ENCODE measurements around the gene EFCAB12.
"Not testable (repeated sequence)": the region's sequence is repeated elsewhere in the genome, so short reads cannot be mapped to it uniquely, and the experiment has no call there.

EFCAB12 gene

GRCh38 chr3:129386984-129387383 lies 41.5 kb downstream of the EFCAB12 start:
- H3K4me3 Mint-ChIP-seq: no peak overlapping the region
- ATAC-seq (replicated peaks) (no peak), DNase-seq (no peak)
- peaks cover 4 to 18% of the 10 kb centered on the region in 2 donors for H3K4me1 Mint-ChIP-seq
- H3K27me3 Mint-ChIP-seq: no peaks in the 10 kb centered on the region
- no peak overlapping the region for H3K27ac Mint-ChIP-seq
- H3K9me3 Mint-ChIP-seq: no peaks in the 10 kb centered on the region
- peaks cover 29 to 42% of the 10 kb centered on the region in 2 donors for H3K36me3 Mint-ChIP-seq

- not testable (repeated sequence) for H3K4me3 Mint-ChIP-seq; H3K9me3 Mint-ChIP-seq; H3K27ac Mint-ChIP-seq; DNase-seq; ATAC-seq (replicated peaks); H3K27me3 Mint-ChIP-seq
- Mint-ChIP-seq H3K36me3 (peaks cover 26 to 34% of the 10 kb centered on the region in 2 donors), H3K4me1 (peaks cover 2 to 18% of the 10 kb centered on the region in 2 donors)
Observed at GRCh38 chr3:129385507-129385906, 42.9 kb downstream of the EFCAB12 start.

DNA sequence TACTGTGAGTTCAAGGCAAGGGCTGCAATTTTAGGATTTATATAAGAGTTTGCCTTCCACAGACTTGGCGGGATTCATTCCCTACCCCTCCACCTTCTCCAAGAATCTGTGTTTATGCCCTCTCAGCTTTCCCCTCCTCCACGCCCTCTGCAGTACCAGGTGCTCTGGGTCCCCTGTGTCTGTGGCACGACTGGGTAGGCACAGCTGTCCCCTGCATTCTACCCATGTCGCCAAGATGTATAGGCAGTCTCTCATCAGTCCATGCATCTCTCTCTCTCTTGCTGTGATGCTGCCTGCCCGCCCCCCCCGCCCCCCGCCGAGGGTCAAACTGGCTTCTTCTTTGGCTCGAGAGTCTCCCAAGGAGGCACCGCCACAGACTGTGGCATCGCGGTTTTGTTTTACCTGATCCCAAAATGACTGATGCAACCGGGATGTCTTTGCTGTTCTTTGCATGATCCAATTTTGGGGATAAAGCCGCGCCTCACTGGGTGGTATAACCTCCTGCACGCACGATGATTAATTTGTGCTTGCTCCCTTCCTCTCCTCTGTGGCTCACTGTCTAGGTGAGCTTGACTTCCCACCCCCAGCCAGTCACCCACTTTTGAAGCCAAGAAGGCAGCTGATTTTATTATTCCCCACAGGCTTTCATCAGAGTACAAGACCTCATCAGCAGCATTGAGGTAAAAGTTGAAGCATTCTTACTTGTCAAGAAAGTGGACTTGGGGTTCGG lies 43.7 kb downstream of the EFCAB12 start:
- ATAC-seq (replicated peaks) (no peak), DNase-seq (no peak)
- peak overlapping the region; percentile 26 for H3K27ac Mint-ChIP-seq
- H3K4me1 Mint-ChIP-seq: peaks cover 2 to 18% of the 10 kb centered on the region in 2 donors
- no peaks in the 10 kb centered on the region for H3K27me3 Mint-ChIP-seq
- H3K9me3 Mint-ChIP-seq: no peaks in the 10 kb centered on the region
- no peak overlapping the region for H3K4me3 Mint-ChIP-seq
- H3K36me3 Mint-ChIP-seq: peaks cover 25 to 38% of the 10 kb centered on the region in 2 donors

DNA sequence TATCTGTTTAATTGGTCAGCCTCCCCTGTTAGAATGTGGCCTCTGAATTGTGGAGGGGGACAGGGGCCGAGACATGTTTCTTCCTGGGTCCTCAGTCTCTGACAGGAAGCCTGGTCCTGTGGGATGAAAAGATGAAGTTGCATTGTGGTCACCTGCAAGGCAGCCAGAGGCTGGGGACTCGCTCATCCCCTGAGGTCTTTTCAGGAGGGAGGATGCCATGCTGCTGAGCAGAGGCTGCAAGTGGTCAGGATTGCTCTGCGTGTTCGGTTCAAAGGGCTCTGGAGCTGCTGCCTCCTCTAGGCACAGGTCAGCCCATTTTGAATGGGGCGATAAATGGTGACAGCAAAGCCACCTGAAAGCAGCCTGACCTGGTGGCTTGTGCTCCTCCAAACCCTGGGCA lies 44.3 kb downstream of the EFCAB12 start:
- Mint-ChIP-seq H3K4me1 (peaks cover 2 to 18% of the 10 kb centered on the region in 2 donors), H3K36me3 (peaks cover 25 to 34% of the 10 kb centered on the region in 2 donors)
- not testable (repeated sequence) for ATAC-seq (replicated peaks); H3K27me3 Mint-ChIP-seq; H3K9me3 Mint-ChIP-seq; H3K4me3 Mint-ChIP-seq; H3K27ac Mint-ChIP-seq; DNase-seq

GRCh38 chr3:129383292-129383860 lies 45.1 kb downstream of the EFCAB12 start:
- H3K4me3 Mint-ChIP-seq: no peak overlapping the region
- no peak overlapping the region for H3K27ac Mint-ChIP-seq
- no peaks in the 10 kb centered on the region for H3K27me3 Mint-ChIP-seq
- no peaks in the 10 kb centered on the region for H3K9me3 Mint-ChIP-seq
- DNase-seq: peak; percentile 34
- peaks cover 2 to 18% of the 10 kb centered on the region in 2 donors for H3K4me1 Mint-ChIP-seq
- peaks cover 25 to 33% of the 10 kb centered on the region in 2 donors for H3K36me3 Mint-ChIP-seq
- ATAC-seq (replicated peaks): peak; percentile 97

GRCh38 chr3:129382366-129382765 lies 46.1 kb downstream of the EFCAB12 start:
- Mint-ChIP-seq H3K9me3 (peaks cover 0 to 2% of the 10 kb centered on the region in 2 donors), H3K27ac (no peak overlapping the region)

DNA sequence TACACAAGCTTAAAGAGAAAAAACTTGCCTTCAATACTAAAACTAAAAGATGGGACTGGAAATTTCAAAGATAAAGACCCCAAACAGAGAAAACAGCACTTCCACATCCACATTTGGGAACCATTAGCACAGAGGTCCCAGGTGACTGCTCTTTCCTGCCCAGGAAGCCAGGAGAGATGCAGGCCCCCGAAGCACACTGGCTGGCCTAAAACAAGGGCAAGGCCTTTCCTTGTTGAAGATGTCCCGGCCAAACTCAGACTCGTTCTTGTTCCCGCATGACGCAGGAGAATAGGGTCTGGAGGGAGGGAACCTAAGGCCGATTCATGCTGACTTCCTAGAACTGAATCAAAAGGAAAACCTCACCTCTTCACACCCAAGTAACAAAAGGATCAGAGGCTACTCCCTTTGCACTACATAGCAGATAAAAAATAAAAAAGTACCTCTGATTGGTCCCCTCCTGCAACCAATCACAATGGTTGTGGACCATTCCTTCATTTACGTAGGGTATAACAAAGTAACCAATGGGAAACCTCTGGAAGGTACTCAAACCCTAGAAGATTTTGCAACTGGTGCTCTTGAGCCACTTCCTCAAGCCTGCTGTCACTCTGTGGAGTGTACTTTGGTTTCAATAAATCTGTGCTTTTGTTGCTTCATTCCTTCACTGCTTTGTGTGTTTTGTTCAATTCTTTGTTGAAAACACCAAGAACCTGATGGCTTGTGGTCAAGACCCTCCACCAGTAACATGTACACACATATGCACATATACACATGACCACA lies 48.7 kb downstream of the EFCAB12 start:
- peaks cover 6 to 18% of the 10 kb centered on the region in 2 donors for H3K36me3 Mint-ChIP-seq
- no peak overlapping the region for H3K27ac Mint-ChIP-seq
- peaks cover 0 to 2% of the 10 kb centered on the region in 2 donors for H3K9me3 Mint-ChIP-seq
- H3K4me1 Mint-ChIP-seq: peaks cover 2 to 10% of the 10 kb centered on the region in 2 donors
- ATAC-seq (replicated peaks) (no peak), DNase-seq (no peak)
- H3K4me3 Mint-ChIP-seq: no peak overlapping the region
- no peaks in the 10 kb centered on the region for H3K27me3 Mint-ChIP-seq

More at GRCh38 chr3:129382366-129382765, 46.1 kb downstream of the EFCAB12 start:
- no peaks in the 10 kb centered on the region for H3K27me3 Mint-ChIP-seq
- H3K36me3 Mint-ChIP-seq: peaks cover 20 to 23% of the 10 kb centered on the region in 2 donors
- H3K4me3 Mint-ChIP-seq: no peak overlapping the region
- DNase-seq (no peak), ATAC-seq (replicated peaks) (no peak)
- H3K4me1 Mint-ChIP-seq: peaks cover 2 to 18% of the 10 kb centered on the region in 2 donors

DNA sequence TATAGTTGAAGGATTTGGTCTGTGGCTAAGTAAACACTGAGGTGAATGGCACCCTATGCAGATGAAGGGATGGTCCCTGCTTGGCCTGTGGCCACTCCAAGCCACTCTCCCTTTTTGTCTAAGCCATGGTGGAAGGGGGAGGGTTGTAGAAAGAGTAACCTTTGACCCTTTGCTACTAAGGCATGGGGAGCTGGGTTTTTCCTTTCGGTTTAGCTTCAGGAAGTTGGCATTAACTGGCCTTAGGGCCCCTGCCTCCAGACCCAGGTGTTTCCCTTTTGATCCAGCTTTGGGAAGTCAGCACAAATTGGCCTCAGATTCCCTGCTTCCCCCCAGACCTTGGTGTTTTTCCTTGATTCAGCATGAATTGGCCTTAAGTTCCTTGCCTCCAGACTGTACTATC lies 49.5 kb downstream of the EFCAB12 start:
- Mint-ChIP-seq H3K27ac (no peak overlapping the region), H3K4me1 (peaks cover 0 to 5% of the 10 kb centered on the region in 2 donors), H3K36me3 (peaks cover 6 to 15% of the 10 kb centered on the region in 2 donors), H3K27me3 (no peaks in the 10 kb centered on the region), H3K9me3 (peaks cover 0 to 2% of the 10 kb centered on the region in 2 donors), H3K4me3 (no peak overlapping the region)
- no peak for ATAC-seq (replicated peaks)
- no peak for DNase-seq

GRCh38 chr3:129377615-129378014 lies 50.8 kb downstream of the EFCAB12 start:
- no peak for ATAC-seq (replicated peaks)
- H3K4me1 Mint-ChIP-seq: no peaks in the 10 kb centered on the region
- no peak for DNase-seq
- no peaks in the 10 kb centered on the region for H3K27me3 Mint-ChIP-seq
- no peak overlapping the region for H3K4me3 Mint-ChIP-seq
- H3K9me3 Mint-ChIP-seq: peaks cover 0 to 2% of the 10 kb centered on the region in 2 donors
- peaks cover 4 to 15% of the 10 kb centered on the region in 2 donors for H3K36me3 Mint-ChIP-seq
- H3K27ac Mint-ChIP-seq: no peak overlapping the region

GRCh38 chr3:129375099-129375498 lies 53.3 kb downstream of the EFCAB12 start:
- no peak overlapping the region for H3K4me3 Mint-ChIP-seq
- no peaks in the 10 kb centered on the region for H3K27me3 Mint-ChIP-seq
- H3K27ac Mint-ChIP-seq: no peak overlapping the region
- ATAC-seq (replicated peaks) (no peak), DNase-seq (no peak)
- H3K4me1 Mint-ChIP-seq: no peaks in the 10 kb centered on the region
- peaks cover 4 to 10% of the 10 kb centered on the region in 2 donors for H3K36me3 Mint-ChIP-seq
- H3K9me3 Mint-ChIP-seq: peaks cover 0 to 2% of the 10 kb centered on the region in 2 donors

GRCh38 chr3:129371041-129371826 lies 57.2 kb downstream of the EFCAB12 start:
- H3K36me3 Mint-ChIP-seq: peaks cover 3 to 8% of the 10 kb centered on the region in 2 donors
- H3K4me1 Mint-ChIP-seq: no peaks in the 10 kb centered on the region
- no peaks in the 10 kb centered on the region for H3K27me3 Mint-ChIP-seq
- H3K4me3 Mint-ChIP-seq: no peak overlapping the region
- no peak for ATAC-seq (replicated peaks)
- DNase-seq: no peak
- H3K9me3 Mint-ChIP-seq: no peaks in the 10 kb centered on the region
- H3K27ac Mint-ChIP-seq: no peak overlapping the region

GRCh38 chr3:129370248-129370964 lies 58.0 kb downstream of the EFCAB12 start:
- Mint-ChIP-seq H3K9me3 (no peaks in the 10 kb centered on the region), H3K36me3 (peaks cover 0 to 5% of the 10 kb centered on the region in 2 donors), H3K27me3 (no peaks in the 10 kb centered on the region), H3K4me3 (no peak overlapping the region), H3K27ac (no peak overlapping the region), H3K4me1 (no peaks in the 10 kb centered on the region)
- no peak for DNase-seq
- ATAC-seq (replicated peaks): no peak

- Mint-ChIP-seq H3K36me3 (no peaks in the 10 kb centered on the region), H3K9me3 (peaks cover 3% of the 10 kb centered on the region in 2 donors), H3K4me3 (no peak overlapping the region), H3K27ac (no peak overlapping the region), H3K27me3 (no peaks in the 10 kb centered on the region), H3K4me1 (no peaks in the 10 kb centered on the region)
- DNase-seq: no peak
- no peak for ATAC-seq (replicated peaks)
Observed at GRCh38 chr3:129369711-129370110, 58.7 kb downstream of the EFCAB12 start.
